ENCODE measurements around the gene GPR52.
"Not testable (repeated sequence)": the region's sequence is repeated elsewhere in the genome, so short reads cannot be mapped to it uniquely, and the experiment has no call there.

GPR52 gene

GRCh38 chr1:174447866-174448530 is at the start of gene GPR52:
GPR52 (plus strand) TSS chr1:174447964; CDS start chr1:174448112, 148 bp downstream.
- no peak for DNase-seq (ENCODE audit: low spot score)

GRCh38 chr1:174398246-174398645 is 49.5 kb upstream of the GPR52 start:
- DNase-seq (ENCODE audit: low spot score) = no peak

- DNase-seq (ENCODE audit: low spot score) = no peak
Measured at GRCh38 chr1:174399211-174399610, 48.6 kb upstream of the GPR52 start.

- no peak for DNase-seq (ENCODE audit: low spot score)
Measured at GRCh38 chr1:174401075-174401474, 46.7 kb upstream of the GPR52 start.

- no peak for DNase-seq (ENCODE audit: low spot score)
Measured at GRCh38 chr1:174405219-174405618, 42.5 kb upstream of the GPR52 start.

- DNase-seq (ENCODE audit: low spot score) = no peak
Measured at GRCh38 chr1:174406421-174406820, 41.3 kb upstream of the GPR52 start.

GRCh38 chr1:174407665-174408064 is 40.1 kb upstream of the GPR52 start:
- no peak for DNase-seq (ENCODE audit: low spot score)

GRCh38 chr1:174408146-174408545 is 39.6 kb upstream of the GPR52 start:
- no peak for DNase-seq (ENCODE audit: low spot score)

- not testable (repeated sequence) for DNase-seq (ENCODE audit: low spot score)
Measured at GRCh38 chr1:174409801-174410200, 38.0 kb upstream of the GPR52 start.

GRCh38 chr1:174413632-174414031 is 34.1 kb upstream of the GPR52 start:
- no peak for DNase-seq (ENCODE audit: low spot score)

GRCh38 chr1:174414203-174414602 is 33.6 kb upstream of the GPR52 start:
- DNase-seq (ENCODE audit: low spot score) = no peak

- DNase-seq (ENCODE audit: low spot score) = no peak
Measured at GRCh38 chr1:174415506-174415905, 32.3 kb upstream of the GPR52 start.

GRCh38 chr1:174417921-174418320 is 29.8 kb upstream of the GPR52 start:
- no peak for DNase-seq (ENCODE audit: low spot score)

- no peak for DNase-seq (ENCODE audit: low spot score)
Measured at GRCh38 chr1:174425121-174425520, 22.6 kb upstream of the GPR52 start.

- DNase-seq (ENCODE audit: low spot score) = no peak
Measured at GRCh38 chr1:174426153-174426552, 21.6 kb upstream of the GPR52 start.

GRCh38 chr1:174428033-174428432 is 19.7 kb upstream of the GPR52 start:
- DNase-seq (ENCODE audit: low spot score) = no peak

- DNase-seq (ENCODE audit: low spot score) = no peak
Measured at GRCh38 chr1:174428739-174429138, 19.0 kb upstream of the GPR52 start.

- no peak for DNase-seq (ENCODE audit: low spot score)
Measured at GRCh38 chr1:174433451-174433850, 14.3 kb upstream of the GPR52 start.

GRCh38 chr1:174445351-174445750 is 2.4 kb upstream of the GPR52 start:
- DNase-seq (ENCODE audit: low spot score) = no peak

- DNase-seq (ENCODE audit: low spot score) = no peak
Measured at GRCh38 chr1:174445817-174446216, 1.9 kb upstream of the GPR52 start.

GRCh38 chr1:174448531-174448883 is 743 bp downstream of the GPR52 start:
- DNase-seq (ENCODE audit: low spot score) = no peak

GRCh38 chr1:174448974-174449373 is 1.2 kb downstream of the GPR52 start:
- no peak for DNase-seq (ENCODE audit: low spot score)

GRCh38 chr1:174451408-174451807 is 3.6 kb downstream of the GPR52 start:
- no peak for DNase-seq (ENCODE audit: low spot score)

GRCh38 chr1:174465855-174466254 is 18.1 kb downstream of the GPR52 start:
- DNase-seq (ENCODE audit: low spot score) = no peak

- DNase-seq (ENCODE audit: low spot score) = no peak
Measured at GRCh38 chr1:174466607-174467006, 18.8 kb downstream of the GPR52 start.

Data from HuH-7.5 (cell line).